M059J (cell line): ENCODE results near the gene MAFG. TPM values are rescaled to one million over a fixed set of nuclear protein-coding genes. Genes with fewer than 3 reads are reported as not detected.

Experiments
- DNase-seq: peaks from one replicate; pipeline ENCODE4 v3.0.0-alpha.2; 2012; ENCODE audit warnings: low read depth
- total RNA-seq: library from RNA; depleted of rRNA; stranded (reverse); fragments of >200 nt; shearing (Covaris generic); gene quantifications from 2 replicates; pipeline ENCODE4 v1.2.3, GENCODE V29; 2014

MAFG gene
- total RNA-seq, 1 experiment from 2014 or later = 15.1 TPM

GRCh38 chr17:81939881-81940385 lies 12.4 kb upstream of the MAFG start:
- DNase-seq = no peak

DNA sequence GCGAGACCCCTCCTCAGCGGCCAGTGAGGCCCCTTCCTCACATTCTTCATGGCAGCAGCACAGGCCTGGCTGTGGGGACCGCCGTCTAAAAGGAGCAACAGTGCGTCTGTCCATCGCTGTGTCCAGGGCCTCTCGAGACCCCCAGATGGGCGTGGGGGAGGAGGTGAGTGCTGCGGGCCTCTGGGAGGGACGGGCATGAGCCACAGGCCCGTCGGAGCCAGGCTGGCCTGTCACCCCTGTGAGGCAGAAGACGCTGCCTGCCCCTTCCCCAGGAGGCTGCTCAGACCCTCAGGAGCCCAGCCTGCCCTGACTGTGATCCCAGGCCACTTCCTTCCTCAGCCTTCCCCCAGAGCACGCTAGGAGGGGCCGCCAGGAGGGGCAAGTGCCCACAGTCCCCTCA lies 11.7 kb upstream of the MAFG start:
- DNase-seq = no peak

DNA sequence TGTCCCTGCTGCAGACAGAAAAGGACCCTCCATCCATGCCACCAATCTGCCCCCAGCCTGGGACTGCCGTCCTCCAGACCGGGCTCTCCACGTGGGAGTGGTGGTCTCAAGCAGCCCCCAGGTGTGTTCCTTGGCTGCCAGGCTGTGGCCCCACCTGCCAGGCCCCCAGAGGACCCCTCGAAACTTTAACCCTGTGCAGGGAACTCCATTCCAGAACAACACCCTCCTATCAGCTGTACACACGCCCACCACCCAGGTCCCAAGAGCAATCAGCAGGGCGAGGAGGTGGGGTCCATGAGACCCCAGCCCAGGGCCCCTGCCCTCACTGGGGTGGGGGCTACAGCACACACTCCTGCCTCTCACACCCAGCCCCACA lies 8.2 kb upstream of the MAFG start:
- no peak for DNase-seq

DNA sequence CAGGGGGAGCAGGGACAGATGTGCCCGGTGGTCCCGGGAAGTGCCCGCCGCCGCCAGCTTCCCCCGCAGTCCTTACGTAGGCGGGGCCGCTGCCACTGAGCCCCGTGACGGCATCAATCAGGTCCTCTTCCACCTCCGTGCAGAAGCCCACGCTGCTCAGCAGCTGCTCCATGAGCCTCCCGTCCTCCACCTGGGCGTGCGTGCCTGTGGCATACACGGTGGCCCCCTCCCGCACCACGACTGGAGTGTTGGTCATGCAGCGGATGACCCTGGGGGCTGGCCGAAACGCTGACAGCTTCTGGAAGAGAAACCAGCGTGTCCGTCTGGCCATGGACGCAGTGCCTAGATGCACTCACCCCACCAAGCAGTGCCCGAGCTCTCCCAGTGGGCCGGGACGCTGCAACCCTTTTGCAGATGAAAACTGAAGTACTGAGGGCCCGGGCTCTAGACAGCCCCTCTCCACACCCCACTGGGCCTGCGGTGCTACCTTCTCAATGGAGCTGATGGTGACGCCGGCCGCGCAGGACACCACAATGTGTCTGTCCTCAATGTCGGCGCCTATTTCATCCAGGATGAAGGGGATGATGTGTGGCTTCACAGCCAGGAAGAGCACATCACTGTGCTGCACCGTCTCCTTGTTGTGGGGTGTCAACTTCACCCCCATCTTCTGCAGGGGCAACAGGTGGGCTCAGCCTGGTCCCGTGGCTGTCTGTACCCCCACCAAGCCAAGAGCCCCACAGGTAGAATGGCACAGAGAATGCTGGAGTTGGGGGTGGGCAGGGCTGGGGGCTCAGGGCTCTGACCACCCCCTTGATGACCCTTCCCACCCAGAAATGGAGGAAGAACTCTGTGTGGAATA lies 7.5 kb upstream of the MAFG start:
- DNase-seq = no peak

- no peak for DNase-seq
Measured at GRCh38 chr17:81934098-81934757, 6.7 kb upstream of the MAFG start.

DNA sequence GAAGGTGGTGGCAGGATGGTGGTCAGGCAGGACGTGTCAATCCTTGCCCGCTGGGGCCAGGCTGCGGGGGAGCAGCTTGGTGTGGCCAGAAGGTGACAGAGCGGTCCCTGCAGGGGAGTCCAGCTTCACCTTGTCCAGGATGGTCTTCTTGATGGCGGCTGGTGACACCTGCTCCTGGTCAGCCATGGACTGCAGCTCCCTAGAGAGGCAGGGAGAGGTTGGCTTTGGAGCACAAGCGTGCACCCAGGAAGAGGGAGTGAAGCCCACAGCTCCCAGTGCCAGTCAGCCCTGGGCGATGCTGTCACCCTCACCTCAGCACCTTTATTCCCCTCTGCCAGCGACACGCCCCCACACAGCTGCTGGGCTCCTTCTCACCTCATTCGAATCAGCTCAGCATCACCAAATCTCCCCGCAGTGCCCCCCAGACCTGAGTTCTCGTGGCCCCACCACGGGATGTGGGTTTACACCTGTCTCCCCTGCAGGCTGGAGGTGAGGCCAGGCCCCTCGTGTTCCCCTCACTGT lies 5.7 kb upstream of the MAFG start:
- no peak for DNase-seq

DNA sequence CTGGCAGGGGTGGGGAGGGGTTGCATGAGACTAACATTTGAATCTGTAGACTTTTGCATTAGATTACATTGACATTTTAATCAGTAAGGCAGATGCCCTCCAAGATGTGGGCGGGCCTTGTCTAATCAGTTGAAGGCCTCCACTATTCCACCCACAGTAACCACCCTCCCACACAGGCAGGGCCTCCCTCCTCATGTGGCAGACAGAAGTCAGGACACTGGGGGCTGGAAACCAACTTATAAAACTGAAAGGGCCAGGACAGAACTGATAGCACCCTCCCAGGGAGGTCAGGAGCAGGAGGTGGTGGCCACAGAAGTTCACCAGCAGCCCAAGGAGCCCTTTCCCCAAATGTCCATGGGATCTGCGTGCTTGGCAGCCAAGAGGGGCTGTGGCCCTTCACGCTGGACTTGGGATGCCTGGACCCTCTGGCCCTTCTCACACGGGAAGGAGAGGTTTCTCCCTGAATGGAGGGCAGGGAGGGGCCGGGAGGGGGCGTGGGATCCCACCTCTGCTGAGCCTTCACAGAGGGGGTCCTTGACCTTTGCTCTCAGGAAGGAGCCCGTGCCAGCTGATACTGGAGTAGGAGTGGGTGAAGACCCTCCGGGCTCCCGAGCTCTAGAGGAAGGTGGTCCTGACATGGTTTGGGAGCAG lies 4.9 kb upstream of the MAFG start:
- DNase-seq = no peak

GRCh38 chr17:81931557-81932332 lies 4.2 kb upstream of the MAFG start:
- no peak for DNase-seq

GRCh38 chr17:81931189-81931556 lies 3.6 kb upstream of the MAFG start:
- no peak for DNase-seq

GRCh38 chr17:81930142-81931125 lies 2.9 kb upstream of the MAFG start:
- DNase-seq = no peak

DNA sequence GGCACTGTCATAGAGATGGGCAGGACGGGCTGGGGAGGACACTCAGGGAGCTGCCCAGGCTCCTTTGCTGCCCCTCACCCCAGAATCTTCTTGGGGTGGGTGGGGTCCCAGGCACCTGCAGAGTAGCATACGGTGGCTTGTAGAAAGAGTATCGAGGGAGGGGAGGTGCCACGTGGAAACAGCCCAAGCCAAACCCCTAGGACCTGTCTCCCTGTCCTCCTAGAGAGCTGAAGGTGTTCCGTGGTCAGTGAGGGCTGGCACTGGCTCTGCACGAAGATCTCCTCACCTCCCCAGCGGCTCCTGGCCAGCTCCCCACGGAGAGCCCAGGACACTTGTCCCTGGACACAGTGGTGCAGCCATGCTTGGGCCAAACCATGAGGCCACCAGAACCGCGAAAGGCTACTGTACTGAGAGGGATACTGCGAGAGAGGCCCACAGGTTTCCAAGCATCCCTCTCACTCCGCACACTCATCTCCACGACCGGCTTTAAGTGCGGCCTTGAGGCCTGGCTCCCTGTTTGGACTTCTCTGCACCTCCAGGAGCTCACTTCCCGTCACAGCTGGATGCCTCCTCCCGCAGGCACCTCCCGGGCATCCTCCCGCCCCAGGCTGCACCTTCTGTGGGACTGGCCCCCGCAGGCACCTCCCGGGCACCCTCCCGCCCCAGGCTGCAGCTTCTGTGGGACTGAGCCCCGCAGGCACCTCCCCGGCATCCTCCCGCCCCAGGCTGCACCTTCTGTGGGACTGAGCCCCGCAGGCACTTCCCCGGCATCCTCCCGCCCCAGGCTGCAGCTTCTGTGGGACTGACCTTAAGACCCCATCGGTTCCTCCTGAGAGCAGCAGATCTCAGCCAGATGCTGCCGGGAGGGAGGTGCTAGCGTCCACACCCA lies 2.0 kb upstream of the MAFG start:
- DNase-seq = no peak

DNA sequence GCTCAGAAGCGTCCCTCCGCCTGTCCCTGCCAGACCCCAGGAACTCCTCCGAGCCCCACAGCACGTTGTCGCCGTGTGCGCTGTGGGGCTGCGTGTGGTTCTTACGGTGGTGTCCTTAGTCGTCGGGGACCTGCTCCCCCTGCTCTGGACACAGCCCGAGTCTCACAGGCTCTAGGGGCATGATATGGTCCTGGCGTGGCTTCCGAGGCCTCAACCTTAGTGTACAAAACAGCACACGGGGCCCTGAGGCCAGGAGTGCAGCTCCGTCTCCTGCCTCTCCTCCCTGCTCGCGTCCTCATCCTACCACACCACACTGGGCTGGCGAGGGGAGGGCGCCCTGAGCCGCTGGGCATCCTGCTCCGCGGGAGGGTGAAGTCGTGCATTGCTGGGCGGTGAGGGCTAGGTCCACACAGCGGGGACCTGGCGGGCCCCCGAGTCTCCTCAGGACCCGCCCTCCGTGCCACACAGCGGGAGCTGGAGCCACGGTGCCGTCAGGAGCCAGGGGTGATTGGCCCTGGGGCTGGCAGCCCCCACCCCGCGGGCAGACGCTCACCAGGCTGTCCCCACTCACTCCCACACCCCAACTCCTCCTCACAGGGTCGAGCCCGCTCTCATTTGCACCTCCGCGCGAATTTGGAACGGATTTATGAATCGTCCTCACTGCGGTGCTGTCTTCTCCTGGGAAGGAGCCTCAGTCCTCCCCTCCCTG lies 1.2 kb upstream of the MAFG start:
- DNase-seq = no peak

GRCh38 chr17:81927152-81927652 lies 333 bp downstream of the MAFG start:
- no peak for DNase-seq

DNA sequence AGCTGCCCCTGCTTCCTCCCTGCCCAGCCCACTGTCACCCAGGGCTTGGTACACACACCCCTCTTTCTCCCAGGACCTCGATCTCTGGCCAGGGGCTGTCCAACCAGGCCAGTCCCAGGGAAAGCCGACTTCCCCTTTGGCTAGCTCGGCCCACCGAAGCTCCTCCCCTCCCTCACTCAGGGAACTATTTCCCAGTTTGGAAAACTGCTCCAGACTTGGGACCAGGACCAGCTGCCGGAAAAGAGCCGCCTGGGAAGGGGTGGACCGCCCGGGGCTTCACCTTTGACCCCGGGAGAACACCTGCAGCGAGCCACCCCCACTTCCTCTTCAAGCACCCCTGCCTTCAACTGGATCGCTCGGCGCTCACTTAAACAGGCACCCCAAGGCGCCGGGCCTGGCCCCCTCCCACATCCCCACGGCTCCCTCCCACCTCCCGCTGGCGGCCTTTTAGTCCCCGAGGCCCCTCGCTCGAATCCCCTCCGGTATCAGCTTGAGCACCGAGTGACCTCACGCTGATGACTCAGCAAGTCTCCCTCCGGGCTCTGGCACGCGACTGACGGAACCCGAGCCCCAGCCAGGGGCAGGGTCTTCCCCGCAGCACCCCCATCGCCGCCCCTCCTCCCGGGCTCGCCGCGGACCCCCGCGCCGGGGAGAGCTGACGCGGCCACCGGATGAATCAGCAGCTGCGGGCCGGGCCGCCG lies 934 bp downstream of the MAFG start:
- peak; percentile 83 for DNase-seq

- DNase-seq = no peak
Measured at GRCh38 chr17:81925860-81926450, 1.6 kb downstream of the MAFG start.

DNA sequence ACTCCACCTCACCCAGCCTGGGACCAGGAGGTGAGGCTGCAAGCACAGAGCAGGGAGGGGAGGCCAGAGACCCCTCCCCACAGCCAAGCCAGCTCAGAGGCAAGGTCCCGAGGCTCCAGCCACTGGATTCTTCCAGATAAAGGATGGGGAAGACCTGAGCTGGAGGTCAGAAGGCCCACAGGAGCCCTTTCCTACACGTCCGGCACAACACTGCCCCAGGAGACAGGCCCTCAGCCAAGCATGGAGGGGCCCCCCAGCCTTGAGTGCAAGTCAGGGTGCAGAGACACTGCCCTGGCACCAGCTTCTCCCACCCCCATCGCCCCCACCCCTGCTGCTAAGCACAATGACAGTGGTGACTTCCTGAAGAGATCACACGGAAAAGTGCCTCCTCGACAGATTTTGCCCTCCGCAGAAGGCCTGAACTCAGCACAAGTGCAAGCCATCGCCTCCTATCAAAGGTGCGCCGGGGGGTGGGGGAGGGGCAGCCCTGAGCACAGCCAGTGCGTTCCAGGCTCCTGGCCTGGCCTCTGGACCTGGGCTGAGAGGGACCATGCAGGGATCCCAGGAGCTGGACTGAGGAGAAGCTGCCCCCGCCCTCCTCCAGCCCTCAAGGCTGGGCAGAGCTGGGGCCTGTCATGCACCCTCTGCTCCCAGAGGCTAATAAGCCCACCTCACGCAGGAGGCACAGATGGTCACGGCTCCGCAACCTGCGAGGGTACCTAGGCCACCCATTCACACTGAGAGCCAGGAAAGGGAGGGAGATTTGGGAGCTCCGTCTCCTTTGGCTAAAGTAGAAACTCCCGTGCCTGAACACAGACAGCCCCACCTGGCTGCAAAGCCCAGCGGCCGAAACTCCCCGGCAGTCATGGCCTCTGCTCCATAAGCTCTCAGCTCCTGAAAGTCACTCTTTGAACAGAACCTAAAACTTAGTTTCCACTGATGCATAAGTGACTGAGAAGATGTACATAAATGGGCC lies 2.7 kb downstream of the MAFG start:
- DNase-seq = no peak
